GM13977 (cell line): ENCODE data around the gene PCNT.

Experiments used
- DNase-seq: peaks from one replicate; pipeline ENCODE4 v3.0.0; 2012; ENCODE audit warnings: low spot score
- in situ Hi-C: fragments of 300-500 bp; cut with MboI; formaldehyde crosslinking; loops from one replicate; pipeline ENCODE4 v1.12.0; 2022; ENCODE audit warnings: low sequenced_read_pairs, low pct_unique_long_range_greater_than_20kb, mixed read lengths, inconsistent platforms; ENCODE audit not compliant: unreplicated experiment
- TF ChIP-seq, protein P1 (sequence below): IDR thresholded peaks from 2 replicates; pipeline ENCODE4 v1.5.1; 2012; ENCODE audit warnings: mild to moderate bottlenecking, control low read depth; ENCODE audit not compliant: insufficient read depth; ENCODE audit errors: extremely low read depth, missing control alignments

Gene PCNT

DNA sequence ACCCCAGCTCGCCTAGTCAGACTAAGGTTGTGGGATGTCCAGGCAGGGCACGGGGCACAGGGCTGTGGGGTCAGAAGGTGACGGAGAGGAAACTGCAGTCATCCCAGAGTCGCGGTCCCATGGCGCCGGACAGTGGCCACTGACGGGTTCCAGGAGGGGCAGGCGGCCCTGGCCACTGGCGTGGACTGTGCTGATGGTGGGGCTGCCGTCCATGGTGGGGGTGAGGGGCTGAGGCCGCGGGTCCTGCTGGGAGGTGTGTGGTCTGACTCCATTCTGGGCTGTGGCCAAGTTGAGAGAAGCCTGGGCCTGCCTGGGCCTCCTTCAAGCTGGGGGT, 32.0 kb downstream of the PCNT start:
- TF ChIP-seq, protein P1, sequence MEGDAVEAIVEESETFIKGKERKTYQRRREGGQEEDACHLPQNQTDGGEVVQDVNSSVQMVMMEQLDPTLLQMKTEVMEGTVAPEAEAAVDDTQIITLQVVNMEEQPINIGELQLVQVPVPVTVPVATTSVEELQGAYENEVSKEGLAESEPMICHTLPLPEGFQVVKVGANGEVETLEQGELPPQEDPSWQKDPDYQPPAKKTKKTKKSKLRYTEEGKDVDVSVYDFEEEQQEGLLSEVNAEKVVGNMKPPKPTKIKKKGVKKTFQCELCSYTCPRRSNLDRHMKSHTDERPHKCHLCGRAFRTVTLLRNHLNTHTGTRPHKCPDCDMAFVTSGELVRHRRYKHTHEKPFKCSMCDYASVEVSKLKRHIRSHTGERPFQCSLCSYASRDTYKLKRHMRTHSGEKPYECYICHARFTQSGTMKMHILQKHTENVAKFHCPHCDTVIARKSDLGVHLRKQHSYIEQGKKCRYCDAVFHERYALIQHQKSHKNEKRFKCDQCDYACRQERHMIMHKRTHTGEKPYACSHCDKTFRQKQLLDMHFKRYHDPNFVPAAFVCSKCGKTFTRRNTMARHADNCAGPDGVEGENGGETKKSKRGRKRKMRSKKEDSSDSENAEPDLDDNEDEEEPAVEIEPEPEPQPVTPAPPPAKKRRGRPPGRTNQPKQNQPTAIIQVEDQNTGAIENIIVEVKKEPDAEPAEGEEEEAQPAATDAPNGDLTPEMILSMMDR, result no peak
- DNase-seq, result no peak
- in situ Hi-C loops, result no loop called here

GRCh38 chr21:46356494-46357334, 32.8 kb downstream of the PCNT start:
- TF ChIP-seq, protein P1, result no peak
- DNase-seq, result no peak
- in situ Hi-C loops, result no loop called here

DNA sequence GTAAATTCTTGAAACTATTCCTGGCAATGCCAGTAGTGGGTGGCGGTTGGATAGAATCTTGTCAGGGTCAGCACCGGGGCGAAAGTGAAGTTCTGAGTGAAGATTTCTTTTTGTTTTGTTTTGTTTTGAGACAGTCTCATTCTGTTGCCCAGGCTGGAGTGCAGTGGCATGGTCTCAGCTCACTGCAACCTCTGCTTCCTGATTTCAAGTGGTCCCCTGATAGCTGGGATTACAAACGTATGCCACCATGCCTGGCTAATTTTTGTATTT, 33.3 kb downstream of the PCNT start:
- TF ChIP-seq, protein P1, result no peak
- no peak for DNase-seq
- in situ Hi-C loops, result no loop called here

- TF ChIP-seq, protein P1, result no peak
- DNase-seq, result no peak
- in situ Hi-C loops, result no loop called here
Observed at GRCh38 chr21:46357684-46358425, 33.9 kb downstream of the PCNT start.

DNA sequence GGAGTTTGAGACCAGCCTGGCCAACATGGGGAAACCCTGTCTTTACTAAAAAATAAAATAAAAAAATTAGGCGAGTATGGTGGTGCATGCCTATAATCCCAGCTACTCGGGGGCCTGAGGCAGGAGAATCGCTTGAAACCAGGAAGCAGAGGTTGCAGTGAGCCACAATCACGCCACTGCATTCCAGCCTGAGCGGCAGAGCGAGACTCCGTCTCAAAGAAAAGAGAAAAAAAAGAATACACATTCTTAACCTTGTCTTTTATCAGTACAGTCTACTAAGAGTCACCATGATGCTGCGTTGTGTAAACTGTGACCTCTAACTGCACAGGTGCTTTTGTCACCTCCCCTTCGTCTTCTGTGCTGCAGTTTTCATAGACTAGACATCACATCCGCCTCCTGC, 37.2 kb downstream of the PCNT start:
- TF ChIP-seq, protein P1, result no peak
- in situ Hi-C loops, result no loop called here
- DNase-seq, result no peak

- no peak for DNase-seq
- TF ChIP-seq, protein P1, result no peak
- in situ Hi-C loops, result no loop called here
Observed at GRCh38 chr21:46361935-46362334, 38.0 kb downstream of the PCNT start.

GRCh38 chr21:46362946-46363345, 39.0 kb downstream of the PCNT start:
- in situ Hi-C loops, result no loop called here
- DNase-seq, result no peak
- TF ChIP-seq, protein P1, result no peak
